ENCODE measurements around the gene KRTAP10-8. TPM values are rescaled to one million over a fixed set of nuclear protein-coding genes. Genes with fewer than 3 reads are reported as not detected.

The KRTAP10-8 gene
- total RNA-seq, 1 experiment from 2014 or later = not detected

- CTCF ChIA-PET = no interaction called here
- H3K4me1 ChIP-seq (replicated peaks; ENCODE audit: insufficient read depth) = no peaks in the 10 kb centered on the region
- intact Hi-C loops (cut with micrococcal nuclease; ENCODE audit: unreplicated experiment) = no loop called here
- H3K9me3 ChIP-seq (ENCODE audit: insufficient read depth, low read depth) = no peaks in the 10 kb centered on the region
- no peak for TF ChIP-seq EZH2 (IDR thresholded peaks at IDR 0.05; ENCODE audit: low read depth)
- TF ChIP-seq, protein P1, sequence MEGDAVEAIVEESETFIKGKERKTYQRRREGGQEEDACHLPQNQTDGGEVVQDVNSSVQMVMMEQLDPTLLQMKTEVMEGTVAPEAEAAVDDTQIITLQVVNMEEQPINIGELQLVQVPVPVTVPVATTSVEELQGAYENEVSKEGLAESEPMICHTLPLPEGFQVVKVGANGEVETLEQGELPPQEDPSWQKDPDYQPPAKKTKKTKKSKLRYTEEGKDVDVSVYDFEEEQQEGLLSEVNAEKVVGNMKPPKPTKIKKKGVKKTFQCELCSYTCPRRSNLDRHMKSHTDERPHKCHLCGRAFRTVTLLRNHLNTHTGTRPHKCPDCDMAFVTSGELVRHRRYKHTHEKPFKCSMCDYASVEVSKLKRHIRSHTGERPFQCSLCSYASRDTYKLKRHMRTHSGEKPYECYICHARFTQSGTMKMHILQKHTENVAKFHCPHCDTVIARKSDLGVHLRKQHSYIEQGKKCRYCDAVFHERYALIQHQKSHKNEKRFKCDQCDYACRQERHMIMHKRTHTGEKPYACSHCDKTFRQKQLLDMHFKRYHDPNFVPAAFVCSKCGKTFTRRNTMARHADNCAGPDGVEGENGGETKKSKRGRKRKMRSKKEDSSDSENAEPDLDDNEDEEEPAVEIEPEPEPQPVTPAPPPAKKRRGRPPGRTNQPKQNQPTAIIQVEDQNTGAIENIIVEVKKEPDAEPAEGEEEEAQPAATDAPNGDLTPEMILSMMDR (conservative IDR thresholded peaks at IDR 0.05) = no peak
- no peaks in the 10 kb centered on the region for H3F3A ChIP-seq (ENCODE audit: insufficient read depth, low read depth)
- peaks cover 62% of the 10 kb centered on the region for H3K27me3 ChIP-seq (ENCODE audit: insufficient read depth, low read depth)
- H4K20me1 ChIP-seq (ENCODE audit: insufficient read depth) = no peaks in the 10 kb centered on the region
- H3K36me3 ChIP-seq (ENCODE audit: low read depth) = no peaks in the 10 kb centered on the region
- no peak overlapping the region for H3K4me2 ChIP-seq
- no TSS peak for BruUV-seq (replicated peaks)
- H3K4me3 ChIP-seq = no peak overlapping the region
- no peak overlapping the region for H2AFZ ChIP-seq
- POLR2A ChIA-PET (ENCODE audit: unreplicated experiment) = no interaction called here
- H3K9me2 ChIP-seq (ENCODE audit: insufficient read depth) = no peaks in the 10 kb centered on the region
- no peak overlapping the region for H3K27ac ChIP-seq
- DNase-seq = no peak
- H3K79me2 ChIP-seq (ENCODE audit: low read depth) = no peaks in the 10 kb centered on the region
Observed at GRCh38 chr21:44601596-44602462, 10.1 kb upstream of the KRTAP10-8 start.

DNA sequence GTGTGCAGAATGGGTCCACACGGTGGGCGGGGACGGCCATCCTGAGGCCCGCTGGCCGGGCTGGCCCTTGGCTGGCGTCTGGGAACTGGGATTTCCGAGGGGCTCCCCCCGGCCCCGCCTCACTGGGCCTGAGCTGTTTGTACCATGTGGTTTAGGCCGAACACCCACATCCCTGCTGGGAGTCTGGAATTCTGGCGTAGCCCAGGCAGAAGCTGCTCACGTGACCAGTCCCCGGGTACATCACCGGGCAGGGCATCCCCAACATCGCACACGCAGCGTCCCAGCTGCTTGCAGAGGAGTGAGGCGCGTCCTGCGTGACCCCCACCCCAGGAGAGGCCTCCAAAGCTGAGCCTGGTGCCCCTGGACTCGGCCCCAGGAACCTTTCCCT, 9.4 kb upstream of the KRTAP10-8 start:
- H3K4me2 ChIP-seq = no peak overlapping the region
- no peak overlapping the region for H3K4me3 ChIP-seq
- H4K20me1 ChIP-seq (ENCODE audit: insufficient read depth) = no peaks in the 10 kb centered on the region
- no peaks in the 10 kb centered on the region for H3K79me2 ChIP-seq (ENCODE audit: low read depth)
- H3K36me3 ChIP-seq (ENCODE audit: low read depth) = no peaks in the 10 kb centered on the region
- peaks cover 65% of the 10 kb centered on the region for H3K27me3 ChIP-seq (ENCODE audit: insufficient read depth, low read depth)
- ChIA-PET POLR2A (ENCODE audit: unreplicated experiment) (no interaction called here), CTCF (no interaction called here)
- no peak overlapping the region for H3K27ac ChIP-seq
- no peak for DNase-seq
- no peak for TF ChIP-seq EZH2 (IDR thresholded peaks at IDR 0.05; ENCODE audit: low read depth)
- H3K9me2 ChIP-seq (ENCODE audit: insufficient read depth) = no peaks in the 10 kb centered on the region
- H2AFZ ChIP-seq = no peak overlapping the region
- intact Hi-C loops (cut with micrococcal nuclease; ENCODE audit: unreplicated experiment) = no loop called here
- H3K4me1 ChIP-seq (replicated peaks; ENCODE audit: insufficient read depth) = no peaks in the 10 kb centered on the region
- H3F3A ChIP-seq (ENCODE audit: insufficient read depth, low read depth) = no peaks in the 10 kb centered on the region
- BruUV-seq (replicated peaks) = no TSS peak
- no peaks in the 10 kb centered on the region for H3K9me3 ChIP-seq (ENCODE audit: insufficient read depth, low read depth)

DNA sequence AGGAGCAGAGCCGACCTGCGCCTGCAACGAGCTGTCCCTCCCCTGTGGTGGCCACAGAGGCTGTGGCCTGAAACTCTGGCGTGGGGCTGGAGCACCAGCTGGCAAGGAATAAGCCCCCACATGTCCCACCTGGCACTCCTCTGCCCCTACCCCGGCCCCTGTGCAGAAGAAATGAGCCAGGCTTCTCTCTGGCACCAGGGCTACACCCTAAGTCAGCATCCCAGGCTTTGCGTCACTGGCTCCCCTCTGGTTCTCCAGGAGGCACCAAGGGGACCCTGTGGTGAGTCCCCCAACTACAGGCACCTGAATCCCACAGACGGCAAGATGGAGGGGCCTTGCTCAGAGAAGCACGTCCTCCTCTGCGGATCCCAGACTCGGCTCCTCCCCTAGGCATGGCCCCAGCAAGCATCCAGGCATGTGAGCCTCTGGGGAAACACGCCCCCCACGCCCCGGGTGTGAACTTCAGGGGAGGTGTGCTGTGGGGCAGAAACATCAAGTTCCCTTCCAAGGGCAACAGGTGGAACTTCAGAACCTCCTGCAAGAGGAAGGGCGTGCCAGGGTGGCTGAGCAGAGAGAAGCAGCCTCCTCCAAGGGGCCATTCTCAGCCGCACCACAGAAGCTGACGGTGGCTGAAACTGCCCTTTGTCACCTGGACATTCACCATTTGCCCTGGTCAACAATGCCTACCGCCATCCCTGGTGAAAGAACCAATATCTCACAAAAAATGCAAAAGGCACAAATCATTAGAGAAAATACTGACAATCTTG, 8.6 kb upstream of the KRTAP10-8 start:
- Histone ChIP-seq H3K79me2 (ENCODE audit: low read depth) (no peaks in the 10 kb centered on the region), H3K9me2 (ENCODE audit: insufficient read depth) (no peaks in the 10 kb centered on the region), H3K4me2 (no peak overlapping the region), H4K20me1 (ENCODE audit: insufficient read depth) (no peaks in the 10 kb centered on the region), H3K27ac (no peak overlapping the region), H3K9me3 (ENCODE audit: insufficient read depth, low read depth) (no peaks in the 10 kb centered on the region), H2AFZ (no peak overlapping the region), H3F3A (ENCODE audit: insufficient read depth, low read depth) (no peaks in the 10 kb centered on the region), H3K4me3 (no peak overlapping the region), H3K4me1 (replicated peaks; ENCODE audit: insufficient read depth) (no peaks in the 10 kb centered on the region), H3K27me3 (ENCODE audit: insufficient read depth, low read depth) (peaks cover 66% of the 10 kb centered on the region), H3K36me3 (ENCODE audit: low read depth) (no peaks in the 10 kb centered on the region)
- POLR2A ChIA-PET (ENCODE audit: unreplicated experiment) = no interaction called here
- intact Hi-C loops (cut with micrococcal nuclease; ENCODE audit: unreplicated experiment) = no loop called here
- BruUV-seq (replicated peaks) = no TSS peak
- DNase-seq = no peak
- CTCF ChIA-PET = no interaction called here
- TF ChIP-seq, protein P1 (conservative IDR thresholded peaks at IDR 0.05) = no peak

All from PC-9 (cell line).